ENCODE results near the gene MMP24OS. TPM values are rescaled to one million over a fixed set of nuclear protein-coding genes. Genes with fewer than 3 reads are reported as not detected.

The MMP24OS gene
- total and polyA plus RNA-seq, 2 of the 4 experiments (the other 2 are of a cell fraction): 5.9 to 64.9 TPM

GRCh38 chr20:35312318-35312717, 34.4 kb upstream of the MMP24OS start:
- Histone ChIP-seq H3K4me3 (ENCODE audit: insufficient read depth, low read depth, low read length) (no peak overlapping the region), H3K27ac (ENCODE audit: insufficient read depth, low read length) (no peak overlapping the region), H3K79me1 (ENCODE audit: low read depth in 1 of 2, low read length in 2 of 2) (peaks cover 0 to 49% of the 10 kb centered on the region in 2 experiments; a peak in 2 of 4 replicates), H2BK15ac (ENCODE audit: low read depth, low read length) (peak overlapping the region; percentile 62; the same call in 1 of the 3 replicates), H3K9me3 (ENCODE audit: control insufficient read depth, insufficient read depth, low read length) (no peaks in the 10 kb centered on the region), H3K4me1 (ENCODE audit: control insufficient read depth, insufficient read depth, low read length) (peaks cover 34% of the 10 kb centered on the region), H3K56ac (ENCODE audit: extremely low read depth, insufficient read depth, low read length) (no peak overlapping the region), H3K27me3 (ENCODE audit: control insufficient read depth, insufficient read depth, low read length) (no peaks in the 10 kb centered on the region), H4K91ac (ENCODE audit: insufficient read depth, low read depth, low read length) (0 out of 2 replicates have a peak overlapping the region, but pooled peaks have one; percentile 35), H2BK20ac (ENCODE audit: low read depth, low read length) (peak overlapping the region; percentile 98; the same call in 1 of the 2 replicates), H3K14ac (replicated peaks; ENCODE audit: low read depth, low read length) (no peak overlapping the region), H3K36me3 (ENCODE audit: control insufficient read depth, insufficient read depth, low read length) (no peaks in the 10 kb centered on the region), H3K23ac (ENCODE audit: low read depth, low read length) (no peak overlapping the region), H3K4ac (ENCODE audit: low read depth, low read length) (peak overlapping the region; percentile 78; the same call in 1 of the 2 replicates), H3K18ac (ENCODE audit: low read depth, low read length) (peak overlapping the region; percentile 62; the same call in 1 of the 2 replicates), H3K4me2 (ENCODE audit: low read depth, low read length) (peak overlapping the region; percentile 16; the same call in 1 of the 2 replicates), H2AFZ (replicated peaks; ENCODE audit: low read length, poor library complexity) (no peak overlapping the region), H3K9me1 (ENCODE audit: insufficient read depth, low read length) (peaks cover 41% of the 10 kb centered on the region), H3K9ac (ENCODE audit: low read depth, low read length) (no peak overlapping the region), H2AK5ac (ENCODE audit: low read depth, low read length) (no peak overlapping the region), H2BK5ac (ENCODE audit: low read depth, low read length, poor library complexity, severe bottlenecking) (peak overlapping the region; percentile 84), H4K5ac (ENCODE audit: low read depth, low read length) (peak overlapping the region; percentile 49; the same call in 1 of the 2 replicates), H4K20me1 (ENCODE audit: insufficient read depth, low read length) (no peaks in the 10 kb centered on the region), H2AK9ac (replicated peaks; ENCODE audit: low read depth, low read length, poor library complexity) (no peak overlapping the region), H4K8ac (ENCODE audit: low read depth in 2 of 2, low read length in 2 of 2) (peak overlapping the region; percentile 50 to 85; a peak in 2 of 4 replicates), H2BK120ac (ENCODE audit: low read depth, low read length) (peak overlapping the region; percentile 99)
- peak; percentile 72 for ATAC-seq (ENCODE audit: low read depth)
- in situ Hi-C loops (cut with MboI; ENCODE audit: low sequenced_read_pairs): no loop called here
- DNase-seq: peak; percentile 96
- WGBS, 2 experiments (ENCODE audit: extremely low coverage in 2 of 2, insufficient read length in 1 of 2): no CpG with 5 or more reads among the region's 1 CpG
- POLR2A ChIA-PET (ENCODE audit: unreplicated experiment): no interaction called here
- intact Hi-C loops (cut with micrococcal nuclease): no loop called here
- TF ChIP-seq NFE2L2 (IDR thresholded peaks at IDR 0.05; ENCODE audit: low read depth, low read length): peak; percentile 92
- no peak for TF ChIP-seq USF2 (IDR thresholded peaks at IDR 0.05; ENCODE audit: low read depth, low read length)
- peak; percentile 80; the same call in 1 of the 2 replicates for TF ChIP-seq CEBPB (IDR thresholded peaks at IDR 0.05; ENCODE audit: low read depth, low read length)
- TF ChIP-seq, protein P1, sequence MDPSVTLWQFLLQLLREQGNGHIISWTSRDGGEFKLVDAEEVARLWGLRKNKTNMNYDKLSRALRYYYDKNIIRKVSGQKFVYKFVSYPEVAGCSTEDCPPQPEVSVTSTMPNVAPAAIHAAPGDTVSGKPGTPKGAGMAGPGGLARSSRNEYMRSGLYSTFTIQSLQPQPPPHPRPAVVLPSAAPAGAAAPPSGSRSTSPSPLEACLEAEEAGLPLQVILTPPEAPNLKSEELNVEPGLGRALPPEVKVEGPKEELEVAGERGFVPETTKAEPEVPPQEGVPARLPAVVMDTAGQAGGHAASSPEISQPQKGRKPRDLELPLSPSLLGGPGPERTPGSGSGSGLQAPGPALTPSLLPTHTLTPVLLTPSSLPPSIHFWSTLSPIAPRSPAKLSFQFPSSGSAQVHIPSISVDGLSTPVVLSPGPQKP (IDR thresholded peaks at IDR 0.05; ENCODE audit: borderline replicate concordance, low read depth, low read length): no peak
- peak; percentile 70 for TF ChIP-seq BHLHE40 (IDR thresholded peaks at IDR 0.05; ENCODE audit: low read depth, low read length)
- peak; percentile 33; the same call in 1 of the 2 replicates for TF ChIP-seq RAD21 (IDR thresholded peaks at IDR 0.05; ENCODE audit: low read length)
- TF ChIP-seq SMC3 (IDR thresholded peaks at IDR 0.05; ENCODE audit: low read depth, low read length): 0 out of 2 replicates have a peak, but pooled peaks have one; percentile 3
- no peak for TF ChIP-seq CHD1 (IDR thresholded peaks at IDR 0.05; ENCODE audit: low read depth, low read length)
- peak; percentile 54 for TF ChIP-seq MAFK (IDR thresholded peaks at IDR 0.05; ENCODE audit: low read depth, low read length)
- TF ChIP-seq MXI1 (IDR thresholded peaks at IDR 0.05; ENCODE audit: borderline replicate concordance, low read depth, low read length): no peak
- TF ChIP-seq RFX5 (IDR thresholded peaks at IDR 0.05; ENCODE audit: low read depth, low read length): no peak
- no peak for TF ChIP-seq CTCF (conservative IDR thresholded peaks at IDR 0.05; ENCODE audit: low read depth, low read length)
- peak; percentile 70 for TF ChIP-seq FOS (IDR thresholded peaks at IDR 0.05; ENCODE audit: low read depth, low read length)
- peak; percentile 30; the same call in 1 of the 2 replicates for TF ChIP-seq MAZ (IDR thresholded peaks at IDR 0.05; ENCODE audit: borderline replicate concordance, low read depth, low read length)
- no peak for TF ChIP-seq POLR2A (IDR thresholded peaks at IDR 0.05; ENCODE audit: low read depth, low read length)
- TF ChIP-seq RCOR1 (IDR thresholded peaks at IDR 0.05; ENCODE audit: insufficient replicate concordance, low read length): peak; percentile 87
- dilution Hi-C loops (cut with HindIII; ENCODE audit: low sequenced_read_pairs, unreplicated experiment): no loop called here
- BruUV-seq (replicated peaks): no TSS peak
- CTCF ChIA-PET: no interaction called here
